A673 (cell line): ENCODE results near the gene DPM3. TPM values are rescaled to one million over a fixed set of nuclear protein-coding genes. Genes with fewer than 3 reads are reported as not detected.
A peak's percentile ranks its signal among the peaks of the same experiment; 100 is the strongest.

Source experiments
- BruUV-seq: library from RNA; stranded (reverse); fragments of 400-500 nt; replicated peaks from 2 replicates; lab custom pipeline; 2021; lab: Mats Ljungman, UMichigan
- CTCF ChIA-PET: fragments of 300-600 bp; sonication (Branson Sonifier 250); formaldehyde crosslinking; loops from one replicate; lab custom pipeline; 2022; ENCODE audit warnings: antibody characterized with exemption; lab: Charles Lee
- POLR2A ChIA-PET: fragments of 300-600 bp; sonication (Branson Sonifier 250); formaldehyde crosslinking; loops from one replicate; lab custom pipeline; 2022; ENCODE audit warnings: antibody characterized with exemption; ENCODE audit not compliant: low non-redundant PET; lab: Charles Lee
- DNase-seq: peaks from one replicate; pipeline ENCODE4 v3.0.0-alpha.2; 2015; ENCODE audit warnings: low spot score
- H3K27ac ChIP-seq: fragments of 200-600 bp; sonication (generic); 2 replicates; pipeline ENCODE4 v1.5.1; 2016; ENCODE audit warnings: mixed run types, low read depth, mild to moderate bottlenecking, mixed read lengths, antibody characterized with exemption, low read length; ENCODE audit not compliant: poor library complexity, severe bottlenecking
- H3K27me3 ChIP-seq: fragments of 200-600 bp; sonication (generic); replicated peaks from 2 replicates; pipeline ENCODE4 v1.6.1; 2017; ENCODE audit warnings: mixed run types, low read depth, mild to moderate bottlenecking, mixed read lengths, antibody characterized with exemption, low read length; ENCODE audit not compliant: insufficient read depth, poor library complexity
- H3K36me3 ChIP-seq: fragments of 200-600 bp; sonication (generic); 2 replicates; pipeline ENCODE4 v1.6.1; 2016; ENCODE audit warnings: mixed run types, mild to moderate bottlenecking, mixed read lengths, antibody characterized with exemption, low read length; ENCODE audit not compliant: insufficient read depth, poor library complexity, severe bottlenecking
- H3K4me1 ChIP-seq: fragments of 200-600 bp; sonication (generic); 2 replicates; pipeline ENCODE4 v1.6.1; 2017; ENCODE audit warnings: mixed run types, mild to moderate bottlenecking, mixed read lengths, antibody characterized with exemption, low read length; ENCODE audit not compliant: insufficient read depth, poor library complexity, severe bottlenecking
- H3K4me3 ChIP-seq: fragments of 200-600 bp; sonication (generic); 2 replicates; pipeline ENCODE4 v1.5.1; 2016; ENCODE audit warnings: low read depth, mixed run types, mild to moderate bottlenecking, mixed read lengths, low read length; ENCODE audit not compliant: poor library complexity, severe bottlenecking
- H3K9me3 ChIP-seq: fragments of 200-600 bp; sonication (generic); 2 replicates; pipeline ENCODE4 v1.6.1; 2016; ENCODE audit warnings: mixed run types, low read depth, mild to moderate bottlenecking, mixed read lengths, antibody characterized with exemption, low read length; ENCODE audit not compliant: poor library complexity, severe bottlenecking
- EZH2 ChIP-seq: fragments of 200-600 bp; sonication (generic); IDR thresholded peaks from 2 replicates; pipeline ENCODE4 v1.6.1; 2017; ENCODE audit warnings: borderline replicate concordance, low read depth, mild to moderate bottlenecking, mixed read lengths, antibody characterized with exemption, low read length; ENCODE audit not compliant: poor library complexity, severe bottlenecking
- intact Hi-C: fragments of 100-400 bp; cut with micrococcal nuclease; formaldehyde crosslinking; loops from one replicate; pipeline ENCODE4 v1.10.0; 2022; ENCODE audit not compliant: unreplicated experiment
- total RNA-seq: library from RNA; stranded (reverse); gene quantifications from 2 replicates; pipeline ENCODE4 v1.2.3, GENCODE V29; 2021
- TF ChIP-seq, protein P1 (sequence below): fragments of 300-800, 200-600 bp; sonication (generic); conservative IDR thresholded peaks from 2 replicates; pipeline ENCODE4 v1.5.1; 2017; ENCODE audit warnings: low read depth, mild to moderate bottlenecking, antibody characterized with exemption, low read length, moderate library complexity, mixed read lengths

The DPM3 gene
- total RNA-seq, 1 experiment from 2014 or later = 34.0 TPM

DNA sequence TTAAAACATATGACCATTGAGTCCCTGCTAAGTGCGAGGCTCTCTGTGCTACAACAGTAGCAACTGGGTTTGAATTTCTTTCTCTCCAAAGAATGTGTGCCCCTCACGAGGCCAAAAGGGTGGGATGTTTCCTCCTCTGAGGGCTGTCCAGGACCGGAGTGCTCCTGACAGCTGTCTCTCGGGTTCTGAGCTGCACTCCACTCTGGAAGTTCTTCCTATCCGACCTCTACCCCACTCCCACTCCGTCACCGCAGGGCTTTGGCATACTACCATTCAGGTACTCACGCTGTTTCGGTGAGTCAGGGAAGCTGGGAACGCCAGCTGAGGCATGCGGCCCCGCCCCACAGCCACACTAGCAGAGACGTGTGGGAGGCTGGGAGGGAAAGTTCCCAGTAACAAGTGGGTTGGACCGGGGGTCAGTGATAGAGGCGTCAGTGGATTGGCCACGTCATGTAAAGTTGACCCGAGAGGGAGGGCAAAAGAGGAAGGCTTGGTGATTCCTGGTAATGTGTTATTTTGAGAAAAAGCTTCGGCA lies 5.4 kb downstream of the DPM3 start:
- DNase-seq = peak; percentile 68
- H3K9me3 ChIP-seq = no peaks in the 10 kb centered on the region
- peak overlapping the region; percentile 88 for H3K27ac ChIP-seq
- H3K4me3 ChIP-seq = peak overlapping the region; percentile 79
- H3K27me3 ChIP-seq = no peaks in the 10 kb centered on the region
- TF ChIP-seq, protein P1, sequence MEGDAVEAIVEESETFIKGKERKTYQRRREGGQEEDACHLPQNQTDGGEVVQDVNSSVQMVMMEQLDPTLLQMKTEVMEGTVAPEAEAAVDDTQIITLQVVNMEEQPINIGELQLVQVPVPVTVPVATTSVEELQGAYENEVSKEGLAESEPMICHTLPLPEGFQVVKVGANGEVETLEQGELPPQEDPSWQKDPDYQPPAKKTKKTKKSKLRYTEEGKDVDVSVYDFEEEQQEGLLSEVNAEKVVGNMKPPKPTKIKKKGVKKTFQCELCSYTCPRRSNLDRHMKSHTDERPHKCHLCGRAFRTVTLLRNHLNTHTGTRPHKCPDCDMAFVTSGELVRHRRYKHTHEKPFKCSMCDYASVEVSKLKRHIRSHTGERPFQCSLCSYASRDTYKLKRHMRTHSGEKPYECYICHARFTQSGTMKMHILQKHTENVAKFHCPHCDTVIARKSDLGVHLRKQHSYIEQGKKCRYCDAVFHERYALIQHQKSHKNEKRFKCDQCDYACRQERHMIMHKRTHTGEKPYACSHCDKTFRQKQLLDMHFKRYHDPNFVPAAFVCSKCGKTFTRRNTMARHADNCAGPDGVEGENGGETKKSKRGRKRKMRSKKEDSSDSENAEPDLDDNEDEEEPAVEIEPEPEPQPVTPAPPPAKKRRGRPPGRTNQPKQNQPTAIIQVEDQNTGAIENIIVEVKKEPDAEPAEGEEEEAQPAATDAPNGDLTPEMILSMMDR = no peak
- no peak for TF ChIP-seq EZH2
- ChIA-PET CTCF (interaction anchor here (1.0 kb wide), 1 partner anchor 50 kb away, joined by 3 read pairs; no protein-coding TSS in a partner anchor), POLR2A (no interaction called here)
- H3K4me1 ChIP-seq = peaks cover 21% of the 10 kb centered on the region
- H3K36me3 ChIP-seq = no peaks in the 10 kb centered on the region
- TSS peak; percentile 44 for BruUV-seq
- intact Hi-C loops = no loop called here

DNA sequence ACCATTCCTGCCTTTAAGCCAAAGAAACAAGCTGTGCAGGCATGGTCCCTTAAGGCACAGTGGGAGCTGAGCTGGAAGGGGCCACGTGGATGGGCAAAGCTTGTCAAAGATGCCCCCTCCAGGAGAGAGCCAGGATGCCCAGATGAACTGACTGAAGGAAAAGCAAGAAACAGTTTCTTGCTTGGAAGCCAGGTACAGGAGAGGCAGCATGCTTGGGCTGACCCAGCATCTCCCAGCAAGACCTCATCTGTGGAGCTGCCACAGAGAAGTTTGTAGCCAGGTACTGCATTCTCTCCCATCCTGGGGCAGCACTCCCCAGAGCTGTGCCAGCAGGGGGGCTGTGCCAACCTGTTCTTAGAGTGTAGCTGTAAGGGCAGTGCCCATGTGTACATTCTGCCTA lies 6.0 kb downstream of the DPM3 start:
- H3K4me1 ChIP-seq = peaks cover 22% of the 10 kb centered on the region
- peak overlapping the region; percentile 79 for H3K4me3 ChIP-seq
- ChIA-PET POLR2A (no interaction called here), CTCF (no interaction called here)
- no peaks in the 10 kb centered on the region for H3K9me3 ChIP-seq
- no peak for TF ChIP-seq EZH2
- TF ChIP-seq, protein P1 = no peak
- H3K27me3 ChIP-seq = no peaks in the 10 kb centered on the region
- DNase-seq = no peak
- no TSS peak for BruUV-seq
- H3K27ac ChIP-seq = no peak overlapping the region
- no peaks in the 10 kb centered on the region for H3K36me3 ChIP-seq
- intact Hi-C loops = no loop called here

- POLR2A ChIA-PET = no interaction called here
- H3K27ac ChIP-seq = no peak overlapping the region
Measured at GRCh38 chr1:155133799-155134281, 6.5 kb downstream of the DPM3 start.

More at GRCh38 chr1:155133799-155134281, 6.5 kb downstream of the DPM3 start:
- no peak for DNase-seq
- BruUV-seq = no TSS peak
- CTCF ChIA-PET = no interaction called here
- TF ChIP-seq, protein P1 = no peak
- no peak for TF ChIP-seq EZH2
- H3K27me3 ChIP-seq = no peaks in the 10 kb centered on the region
- H3K4me3 ChIP-seq = no peak overlapping the region
- no peaks in the 10 kb centered on the region for H3K9me3 ChIP-seq
- H3K36me3 ChIP-seq = no peaks in the 10 kb centered on the region
- intact Hi-C loops = no loop called here
- H3K4me1 ChIP-seq = peaks cover 27% of the 10 kb centered on the region
